Measurements from ENCODE around the gene TOM1L1. TPM values are rescaled to one million over a fixed set of nuclear protein-coding genes. Genes with fewer than 3 reads are reported as not detected.

The TOM1L1 gene
- total and polyA plus RNA-seq, 2 of the 8 experiments (the other 6 are each of a cell fraction or from before 2014, with no cell fraction given): 47.0 to 60.8 TPM

DNA sequence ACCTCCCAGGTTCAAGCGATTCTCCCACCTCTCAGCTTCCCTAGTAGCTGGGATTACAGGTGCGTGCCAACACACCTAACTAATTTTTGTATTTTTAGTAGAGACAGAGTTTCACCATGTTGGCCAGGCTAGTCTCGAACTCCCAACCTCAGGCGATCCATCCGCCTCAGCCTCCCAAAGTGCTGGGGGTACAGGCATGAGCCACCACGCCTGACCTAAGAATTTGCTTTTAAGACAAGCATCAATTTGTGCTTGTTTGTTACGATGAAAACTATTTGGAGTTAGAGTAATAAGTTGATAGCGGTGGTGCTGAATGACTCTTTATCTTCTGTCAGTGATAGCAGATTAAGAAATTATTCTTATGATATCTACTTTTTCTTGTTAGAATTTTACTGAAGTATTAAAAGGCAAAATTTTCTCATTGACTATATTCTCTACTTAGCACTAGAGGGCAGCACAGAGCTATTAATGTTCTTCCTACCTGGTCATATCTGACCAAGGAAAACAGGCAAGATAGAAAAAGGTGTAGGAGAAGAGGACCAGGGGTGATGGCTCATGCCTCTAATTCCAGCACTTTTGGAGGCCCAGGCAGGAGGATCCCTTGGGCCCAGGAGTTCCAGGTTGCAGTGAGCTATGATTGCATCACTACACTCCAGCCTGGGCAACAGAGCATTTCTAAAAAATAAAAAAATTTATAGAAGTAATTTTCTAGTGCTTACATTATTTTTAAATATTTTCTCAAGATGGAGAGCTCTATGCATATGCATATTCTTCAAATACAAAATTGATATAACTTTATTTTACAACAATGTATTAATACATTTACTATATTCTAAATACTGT lies 92.4 kb downstream of the TOM1L1 start (continued):
- peak in 2 of 3 experiments; percentile 45 to 47; a peak in 2 of 4 replicates for TF ChIP-seq CTCF (IDR thresholded peaks at IDR 0.05; ENCODE audit: control extremely low read depth in 1 of 3, insufficient read depth in 1 of 3, low read depth in 1 of 3, low read length in 3 of 3)
- TF ChIP-seq FOSL1 (IDR thresholded peaks at IDR 0.05; ENCODE audit: insufficient read depth, low read depth, low read length): no peak
- no peak for TF ChIP-seq KDM5A (IDR thresholded peaks at IDR 0.05; ENCODE audit: low read length)
- TF ChIP-seq MAFK (IDR thresholded peaks at IDR 0.05; ENCODE audit: low read depth, low read length): no peak
- no peak for TF ChIP-seq BRCA1 (IDR thresholded peaks at IDR 0.05; ENCODE audit: low read depth, low read length)
- TF ChIP-seq JUN (IDR thresholded peaks at IDR 0.05; ENCODE audit: low read depth, low read length): no peak
- no peak for TF ChIP-seq POU5F1 (IDR thresholded peaks at IDR 0.05; ENCODE audit: low read depth, low read length)
- TF ChIP-seq CBX8 (IDR thresholded peaks at IDR 0.05; ENCODE audit: borderline replicate concordance, low read depth, low read length): no peak
- TF ChIP-seq RXRA (IDR thresholded peaks at IDR 0.05; ENCODE audit: insufficient read depth, low read depth, low read length): no peak
